Activated CD4-positive, alpha-beta T cell treated with anti-CD3 and anti-CD28 coated beads for 36 hours (primary cell): ENCODE measurements around the gene DIS3. TPM values are rescaled to one million over a fixed set of nuclear protein-coding genes. Genes with fewer than 3 reads are reported as not detected.
"Not testable (repeated sequence)": the region's sequence is repeated elsewhere in the genome, so short reads cannot be mapped to it uniquely, and the experiment has no call there.

Source experiments
- ATAC-seq: fragments of 200-7000 bp; cut with Tn5 transposase; one replicate; pipeline ENCODE4 v1.10.0; 2021; ENCODE audit warnings: mild to moderate bottlenecking, moderate library complexity
- CTCF ChIA-PET: fragments of 350-600 bp; sonication (Branson Sonifier 250); formaldehyde crosslinking; loops from one replicate; lab custom pipeline; 2021; ENCODE audit warnings: antibody characterized with exemption; lab: Charles Lee
- POLR2A ChIA-PET: fragments of 350-600 bp; sonication (Branson Sonifier 250); formaldehyde crosslinking; loops from one replicate; lab custom pipeline; 2021; ENCODE audit warnings: antibody characterized with exemption, inconsistent platforms; lab: Charles Lee
- DNase-seq: peaks from one replicate; pipeline ENCODE4 v3.0.0-alpha.2; 2020
- H3K27ac Mint-ChIP-seq: one replicate; pipeline ENCODE4 v1.8.0; 2021; ENCODE audit warnings: mixed read lengths
- H3K27me3 Mint-ChIP-seq: one replicate; pipeline ENCODE4 v1.8.0; 2021; ENCODE audit warnings: mixed read lengths
- H3K36me3 Mint-ChIP-seq: one replicate; pipeline ENCODE4 v1.8.0; 2021; ENCODE audit warnings: low read depth, mixed read lengths
- H3K4me1 Mint-ChIP-seq: one replicate; pipeline ENCODE4 v1.8.0; 2021; ENCODE audit warnings: mixed read lengths
- H3K4me3 Mint-ChIP-seq: one replicate; pipeline ENCODE4 v1.8.0; 2021; ENCODE audit warnings: mild to moderate bottlenecking, moderate library complexity, mixed read lengths
- H3K9me3 Mint-ChIP-seq: one replicate; pipeline ENCODE4 v1.8.0; 2021; ENCODE audit warnings: low read depth, mixed read lengths
- intact Hi-C, 2 experiments: fragments of 100-400 bp; cut with DNase I in 1 of 2; cut with micrococcal nuclease in 1 of 2; formaldehyde crosslinking; loops; one replicate each; pipeline versions ENCODE4 v1.14.2 to v1.15.1; 2022 to 2024; cut with DNase I, micrococcal nuclease
- total RNA-seq, 2 experiments: library from RNA; stranded (reverse); gene quantifications; one replicate each; pipeline ENCODE4 v1.2.3, GENCODE V29; 2021

DIS3 gene
- total RNA-seq, 2 experiments from 2014 or later = 55.0 to 63.5 TPM

DNA sequence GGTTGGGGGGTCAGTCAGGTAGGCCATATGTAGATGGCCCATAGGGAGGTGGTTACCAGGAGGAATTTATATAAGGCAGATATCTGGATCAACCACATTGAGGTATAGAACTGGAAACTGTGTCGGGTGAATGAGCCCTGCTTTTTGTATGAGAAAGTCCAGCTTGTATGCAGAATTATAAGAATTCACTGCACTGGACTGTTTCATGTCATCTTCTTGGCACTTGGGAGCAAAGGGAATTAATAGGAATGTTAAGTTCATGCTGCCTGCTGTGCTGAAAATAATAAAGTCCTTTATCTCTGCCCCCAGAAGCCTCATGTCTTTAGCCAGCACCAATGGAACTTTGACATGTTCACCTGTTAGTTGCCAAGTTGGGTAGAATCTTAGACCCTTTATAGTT, 41.7 kb downstream of the DIS3 start:
- no peak for ATAC-seq
- Mint-ChIP-seq H3K4me1 (peaks cover 10% of the 10 kb centered on the region), H3K4me3 (no peak overlapping the region), H3K9me3 (no peaks in the 10 kb centered on the region), H3K27me3 (no peaks in the 10 kb centered on the region), H3K27ac (no peak overlapping the region), H3K36me3 (peaks cover 42% of the 10 kb centered on the region)
- intact Hi-C loops = no loop called here
- no peak for DNase-seq
- POLR2A ChIA-PET = no interaction called here
- CTCF ChIA-PET = interaction anchor here (1.3 kb wide), 1 partner anchor 27 kb away, joined by 3 read pairs; no protein-coding TSS in a partner anchor

DNA sequence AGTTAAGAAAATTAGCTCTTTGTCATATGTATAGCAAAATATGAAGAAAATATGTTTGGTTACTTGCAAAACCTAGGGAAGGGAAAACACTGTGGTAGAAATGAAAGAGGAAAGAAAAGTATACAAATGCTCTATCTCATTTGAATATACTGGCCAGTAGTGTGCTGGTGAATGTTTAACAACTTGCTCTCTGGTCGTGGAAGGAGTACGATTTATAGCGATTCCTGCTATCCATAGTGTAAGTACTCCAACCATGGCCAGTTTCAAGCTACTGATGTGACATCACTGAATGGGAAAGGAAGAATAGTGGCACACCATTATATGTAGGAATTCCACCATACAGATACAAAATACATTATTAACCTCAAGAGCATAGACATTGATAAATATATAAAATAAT, 44.7 kb downstream of the DIS3 start:
- Mint-ChIP-seq H3K9me3 (no peaks in the 10 kb centered on the region), H3K27ac (no peak overlapping the region), H3K36me3 (peaks cover 46% of the 10 kb centered on the region), H3K27me3 (no peaks in the 10 kb centered on the region), H3K4me3 (no peak overlapping the region), H3K4me1 (peaks cover 10% of the 10 kb centered on the region)
- ChIA-PET CTCF (no interaction called here), POLR2A (interaction anchor here (0.6 kb wide), 1 partner anchor 1321 kb away, joined by 5 read pairs; no protein-coding TSS in a partner anchor)
- ATAC-seq = no peak
- no peak for DNase-seq
- intact Hi-C loops = no loop called here

- DNase-seq = no peak
- H3K36me3 Mint-ChIP-seq = peaks cover 45% of the 10 kb centered on the region
- peaks cover 35% of the 10 kb centered on the region for H3K4me1 Mint-ChIP-seq
- intact Hi-C loops = loop anchor here in 1 of 2 experiments (5.0 kb wide), 1 partner anchor 1404 kb away; the partner anchor contains the start of gene KLF12
- ChIA-PET POLR2A (no interaction called here), CTCF (interaction anchor here (1.0 kb wide), 1 partner anchor 38 kb away, joined by 3 read pairs; no protein-coding TSS in a partner anchor)
- peak overlapping the region; percentile 91 for H3K4me3 Mint-ChIP-seq
- ATAC-seq = no peak
- no peaks in the 10 kb centered on the region for H3K9me3 Mint-ChIP-seq
- no peaks in the 10 kb centered on the region for H3K27me3 Mint-ChIP-seq
- H3K27ac Mint-ChIP-seq = peak overlapping the region; percentile 89
Observed at GRCh38 chr13:72728290-72728605, 53.5 kb downstream of the DIS3 start.

DNA sequence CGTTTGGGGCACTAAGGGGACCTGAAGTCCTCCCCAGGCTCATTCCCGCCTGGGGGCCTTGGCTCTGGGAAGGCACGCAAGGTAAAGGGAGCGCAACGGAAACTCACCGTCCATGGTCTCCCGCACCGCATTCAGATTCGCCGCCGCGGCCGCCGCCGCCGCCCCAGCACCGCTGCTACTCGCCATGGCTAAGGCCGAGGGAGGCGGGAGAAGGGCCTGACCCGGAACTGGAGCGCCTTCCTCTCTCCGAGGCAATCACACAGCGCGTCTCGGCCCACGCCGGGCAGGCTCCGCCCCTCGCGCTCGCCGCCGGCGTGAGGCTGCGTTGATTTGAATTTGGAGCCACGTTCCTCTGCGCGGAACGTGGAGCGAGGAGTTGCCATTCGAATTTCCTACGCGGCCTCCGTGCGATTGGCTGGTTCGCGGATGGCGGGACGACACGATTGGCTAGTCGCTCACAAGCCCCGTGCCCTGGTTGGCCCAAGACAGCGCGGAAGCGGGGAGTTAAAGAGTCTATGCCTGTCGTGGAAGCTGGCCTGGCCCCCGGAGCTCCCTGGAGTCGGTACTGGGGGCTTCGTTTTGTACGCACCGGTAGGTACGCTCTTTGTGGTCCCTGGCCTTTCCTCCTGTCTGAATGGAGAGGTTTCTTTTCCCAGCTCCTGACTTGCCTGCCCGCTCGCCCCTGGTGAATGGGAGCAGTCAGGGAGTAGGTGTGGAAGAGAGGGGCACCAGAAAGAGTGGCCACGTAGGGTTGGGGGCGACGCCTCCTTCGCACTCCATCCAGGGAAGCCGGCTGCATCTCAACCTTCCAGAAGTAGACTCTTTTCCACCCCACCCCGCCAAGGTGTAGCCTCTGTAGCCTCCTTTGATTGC, 54.0 kb downstream of the DIS3 start, which contains the start of the genes BORA and MZT1:
Gene BORA, plus strand, starts transcription at position 507 of the 873 bp plus-strand sequence. CDS start 1,018 bp downstream, outside the sequence.
Gene MZT1, minus strand, starts transcription at position 213 of the 873 bp plus-strand sequence. Its CDS starts 27 bp downstream, at position 186.
- ATAC-seq (peak; percentile 96), DNase-seq (peak; percentile 97)
- Mint-ChIP-seq H3K4me1 (peaks cover 39% of the 10 kb centered on the region), H3K36me3 (peaks cover 46% of the 10 kb centered on the region), H3K27ac (peak within 1 kb of the TSS; percentile 89), H3K4me3 (peak within 1 kb of the TSS; percentile 91), H3K9me3 (no peaks in the 10 kb centered on the region), H3K27me3 (no peaks in the 10 kb centered on the region)
- ChIA-PET POLR2A (no interaction called here), CTCF (interaction anchor here (0.6 to 1.0 kb wide), 3 partner anchors 11 to 39 kb away, joined by 3 to 4 read pairs (median 3); no protein-coding TSS in a partner anchor)
- intact Hi-C loops = loop anchor here (1.0 to 5.0 kb wide), 4 partner anchors 54 to 1405 kb away; partner anchors contain the start of genes DIS3 (in 2 of the 2) and KLF12 (in 1 of the 2)

DNA sequence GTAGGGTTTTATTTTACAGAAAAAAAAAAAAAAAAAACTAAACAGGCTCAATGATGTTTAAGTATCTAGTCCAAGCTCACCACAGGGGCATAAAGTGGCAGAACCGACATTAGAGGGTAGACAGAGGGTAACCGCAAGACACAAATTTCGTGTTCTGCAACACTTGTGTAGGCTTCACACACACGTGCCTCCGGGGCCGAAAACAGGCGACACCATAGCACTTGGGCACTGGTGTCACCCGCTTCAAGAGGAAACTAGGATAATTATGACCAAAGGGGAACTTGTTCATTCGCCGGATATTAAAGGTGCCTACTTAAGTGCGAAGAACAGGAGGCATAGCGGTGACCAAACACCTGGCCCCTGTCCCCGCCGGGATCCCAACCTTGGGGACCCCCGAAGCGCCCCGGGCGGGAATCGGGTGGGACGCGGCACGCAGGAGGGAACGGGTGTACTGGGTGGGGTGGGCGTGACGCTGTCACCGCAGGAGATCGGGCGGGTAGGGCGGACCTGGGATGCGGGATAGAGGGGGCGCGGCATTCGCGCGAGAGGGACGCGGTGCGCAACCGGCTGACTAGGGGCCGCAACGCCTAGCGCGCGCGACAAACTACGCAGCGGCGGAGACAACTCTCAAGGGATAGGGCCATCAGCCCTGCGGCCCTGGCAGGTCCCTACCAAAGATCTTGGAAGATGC, 54.8 kb downstream of the DIS3 start:
- H3K36me3 Mint-ChIP-seq = peaks cover 48% of the 10 kb centered on the region
- H3K27me3 Mint-ChIP-seq = no peaks in the 10 kb centered on the region
- intact Hi-C loops = loop anchor here (1.0 to 5.0 kb wide), 4 partner anchors 54 to 1405 kb away; partner anchors contain the start of genes DIS3 (in 2 of the 2) and KLF12 (in 1 of the 2)
- H3K9me3 Mint-ChIP-seq = no peaks in the 10 kb centered on the region
- ChIA-PET POLR2A (no interaction called here), CTCF (interaction anchor here (0.7 kb wide), 1 partner anchor 17 kb away, joined by 4 read pairs; no protein-coding TSS in a partner anchor)
- ATAC-seq (peak; percentile 27), DNase-seq (peak; percentile 66)
- H3K4me1 Mint-ChIP-seq = peaks cover 39% of the 10 kb centered on the region
- H3K27ac Mint-ChIP-seq = peak overlapping the region; percentile 85
- peak overlapping the region; percentile 91 for H3K4me3 Mint-ChIP-seq

- POLR2A ChIA-PET, DNase-seq, ATAC-seq, H3K9me3 Mint-ChIP-seq, H3K27me3 Mint-ChIP-seq: not testable (repeated sequence)
- Mint-ChIP-seq H3K4me3 (peak overlapping the region; percentile 91), H3K36me3 (peaks cover 48% of the 10 kb centered on the region), H3K4me1 (peaks cover 39% of the 10 kb centered on the region), H3K27ac (peak overlapping the region; percentile 85)
- CTCF ChIA-PET = interaction anchor here (0.7 kb wide), 1 partner anchor 17 kb away, joined by 4 read pairs; no protein-coding TSS in a partner anchor
- intact Hi-C loops = loop anchor here in 1 of 2 experiments (2.0 to 5.0 kb wide), 2 partner anchors 83 to 1406 kb away; partner anchors contain the start of gene KLF12
Observed at GRCh38 chr13:72726185-72726584, 55.5 kb downstream of the DIS3 start.

- intact Hi-C loops = no loop called here
- ChIA-PET POLR2A (no interaction called here), CTCF (no interaction called here)
- ATAC-seq (no peak), DNase-seq (no peak)
- Mint-ChIP-seq H3K27me3 (no peaks in the 10 kb centered on the region), H3K27ac (no peak overlapping the region), H3K4me1 (peaks cover 16% of the 10 kb centered on the region), H3K4me3 (no peak overlapping the region), H3K9me3 (peaks cover 5% of the 10 kb centered on the region), H3K36me3 (peaks cover 86% of the 10 kb centered on the region)
Observed at GRCh38 chr13:72716776-72717175, 64.9 kb downstream of the DIS3 start.

Other genes with a start within 250 kb of the DIS3 start
- 10 to 100 TPM; 10.6 to 26.9 TPM for gene MZT1, start 54.3 kb downstream of the DIS3 start, total RNA-seq
- 10 to 100 TPM; 20.8 to 21.2 TPM for gene BORA, start 54.0 kb downstream of the DIS3 start, total RNA-seq
- gene PIBF1, start 233 bp upstream of the DIS3 start, total RNA-seq = 10 to 100 TPM; 25.7 to 25.9 TPM